OCI-LY7 (cell line): ENCODE results near the gene MRI1. TPM values are rescaled to one million over a fixed set of nuclear protein-coding genes. Genes with fewer than 3 reads are reported as not detected.
"Not testable (repeated sequence)": the region's sequence is repeated elsewhere in the genome, so short reads cannot be mapped to it uniquely, and the experiment has no call there.

Experiments used
- BruUV-seq: library from RNA; stranded (reverse); fragments of 400-500 nt; replicated peaks from 2 replicates; lab custom pipeline; 2021; lab: Mats Ljungman, UMichigan
- CTCF ChIA-PET: fragments of 300-600 bp; sonication (Branson Sonifier 250); formaldehyde crosslinking; loops from one replicate; lab custom pipeline; 2022; ENCODE audit warnings: antibody characterized with exemption; ENCODE audit not compliant: unreplicated experiment; lab: Charles Lee
- POLR2A ChIA-PET: fragments of 300-600 bp; sonication (Branson Sonifier 250); formaldehyde crosslinking; loops from one replicate; lab custom pipeline; 2022; ENCODE audit warnings: antibody characterized with exemption; lab: Charles Lee
- DNase-seq: peaks from one replicate; pipeline ENCODE4 v3.0.0-alpha.2; 2015; ENCODE audit warnings: low spot score
- H2AFZ ChIP-seq: fragments of 200-600 bp; sonication (generic), shearing (Covaris generic); 2 replicates; pipeline ENCODE4 v1.6.1; 2014; ENCODE audit warnings: mild to moderate bottlenecking, antibody characterized with exemption, low read length, moderate library complexity
- H3K27ac ChIP-seq: fragments of 200-600 bp; sonication (generic); 2 replicates; pipeline ENCODE4 v1.5.1; 2014; ENCODE audit warnings: mixed run types, low read depth, mild to moderate bottlenecking, moderate library complexity, low read length, inconsistent platforms; ENCODE audit not compliant: poor library complexity, severe bottlenecking
- H3K36me3 ChIP-seq: fragments of 200-600 bp; sonication (generic); 2 replicates; pipeline ENCODE4 v1.6.1; 2014; ENCODE audit warnings: mild to moderate bottlenecking, antibody characterized with exemption, low read length, moderate library complexity, mixed read lengths; ENCODE audit not compliant: insufficient read depth
- H3K4me1 ChIP-seq: fragments of 200-600 bp; sonication (generic); 2 replicates; pipeline ENCODE4 v1.5.1; 2014; ENCODE audit warnings: mild to moderate bottlenecking, low read length; ENCODE audit not compliant: insufficient read depth, poor library complexity, severe bottlenecking
- H3K4me2 ChIP-seq: fragments of 200-600 bp; sonication (generic); 2 replicates; pipeline ENCODE4 v1.6.1; 2014; ENCODE audit warnings: mild to moderate bottlenecking, low read length
- H3K4me3 ChIP-seq: fragments of 200-600 bp; sonication (generic); 2 replicates; pipeline ENCODE4 v1.5.1; 2014; ENCODE audit warnings: mild to moderate bottlenecking, low read depth, low read length; ENCODE audit not compliant: poor library complexity, severe bottlenecking
- H3K79me2 ChIP-seq: fragments of 200-600 bp; sonication (generic); 2 replicates; pipeline ENCODE4 v1.6.1; 2016; ENCODE audit warnings: low read depth, mild to moderate bottlenecking, low read length, moderate library complexity, mixed read lengths; ENCODE audit not compliant: insufficient read depth
- H3K9me2 ChIP-seq: fragments of 200-600 bp; sonication (generic); 2 replicates; pipeline ENCODE4 v1.6.1; 2016; ENCODE audit warnings: mild to moderate bottlenecking, low read length, mixed read lengths; ENCODE audit not compliant: insufficient read depth
- H3K9me3 ChIP-seq: fragments of 200-600 bp; sonication (generic); 2 replicates; pipeline ENCODE4 v1.6.1; 2014; ENCODE audit warnings: mild to moderate bottlenecking, mixed run types, low read length, mixed read lengths
- H4K20me1 ChIP-seq: fragments of 200-600 bp; sonication (generic); 2 replicates; pipeline ENCODE4 v1.6.1; 2014; ENCODE audit warnings: mild to moderate bottlenecking, antibody characterized with exemption, low read length, moderate library complexity, mixed read lengths; ENCODE audit not compliant: insufficient read depth
- EZH2phosphoT487 ChIP-seq: fragments of 200-600 bp; sonication (generic); IDR thresholded peaks from 2 replicates; pipeline ENCODE4 v1.6.1; 2018; ENCODE audit warnings: low read depth, borderline replicate concordance, mild to moderate bottlenecking, mixed run types, antibody characterized with exemption, low read length, moderate library complexity, mixed read lengths
- intact Hi-C: fragments of 100-400 bp; cut with micrococcal nuclease; formaldehyde crosslinking; loops from one replicate; pipeline ENCODE4 v1.10.0; 2022; ENCODE audit not compliant: unreplicated experiment
- total RNA-seq, 2 experiments: library from RNA; depleted of rRNA in 1 of 2; stranded (reverse); fragments of >200 nt in 1 of 2; shearing (Covaris generic) in 1 of 2; gene quantifications; 2 replicates each; pipeline ENCODE4 v1.2.3, GENCODE V29; 2014 to 2022
- TF ChIP-seq, protein P1 (sequence below): fragments of 200-600 bp; sonication (generic); conservative IDR thresholded peaks from 2 replicates; pipeline ENCODE4 v1.5.1; 2014; ENCODE audit warnings: mild to moderate bottlenecking, antibody characterized with exemption, low read length, moderate library complexity, mixed read lengths

Gene MRI1
- total RNA-seq, 2 experiments from 2014 or later = 23.4 to 27.3 TPM

DNA sequence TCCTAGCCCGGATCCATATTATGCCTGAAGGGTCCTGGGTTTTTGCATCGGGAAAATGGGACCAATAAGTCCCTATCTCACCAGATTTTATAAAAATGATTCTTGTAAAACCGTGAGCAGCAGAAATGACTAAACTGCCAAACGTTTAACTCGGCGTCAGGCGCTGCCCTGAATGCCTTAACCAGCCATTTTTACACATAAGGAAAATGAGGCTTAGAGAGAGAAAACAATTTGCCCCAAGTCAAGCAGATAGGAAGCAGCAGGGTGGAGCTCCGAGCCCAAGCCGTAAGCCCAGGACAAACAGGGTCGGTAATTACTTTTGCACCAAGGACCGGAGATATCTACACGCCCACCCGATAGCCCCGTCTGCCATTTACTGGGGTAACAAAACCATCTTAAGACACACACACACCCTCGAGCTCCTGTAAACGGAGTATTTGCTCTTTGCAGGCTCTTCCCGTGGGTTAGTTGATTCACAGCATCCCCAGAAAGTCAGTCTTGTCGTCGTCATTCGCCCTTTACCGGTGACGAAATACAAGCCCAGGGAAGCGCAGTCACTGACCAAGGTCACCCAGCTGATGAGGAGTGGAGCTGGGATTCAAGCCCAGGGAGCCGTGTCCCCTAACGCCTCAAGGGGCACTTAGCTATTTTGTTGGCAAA, 16.0 kb upstream of the MRI1 start:
- DNase-seq = peak; percentile 21
- POLR2A ChIA-PET = interaction anchor here (0.6 to 2.2 kb wide), 9 partner anchors 10 to 330 kb away, joined by 3 to 10 read pairs (median 4); partner anchors contain the start of gene C19orf53

DNA sequence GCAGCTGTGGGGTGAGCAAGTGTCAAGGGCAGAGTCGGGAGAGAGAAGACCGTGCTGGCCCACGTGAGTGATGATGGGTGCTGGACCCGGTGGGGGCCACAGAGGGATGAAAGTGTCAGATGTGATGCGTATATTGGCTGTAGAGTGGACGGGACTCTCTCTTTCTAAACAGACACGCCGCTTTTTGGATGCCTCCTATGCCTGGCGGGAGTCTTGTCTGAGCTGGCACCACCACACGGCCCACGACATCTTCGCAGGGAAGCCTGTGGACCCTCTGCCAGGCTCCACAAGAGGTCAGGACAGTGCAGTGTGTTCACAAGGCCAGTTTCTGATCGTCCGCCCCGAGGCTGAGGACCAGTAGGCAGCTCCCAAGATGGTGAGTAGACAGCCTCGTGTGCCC, 12.9 kb upstream of the MRI1 start:
- Histone ChIP-seq H3K4me3 (no peak overlapping the region), H3K4me1 (peaks cover 10% of the 10 kb centered on the region), H3K9me3 (peaks cover 10% of the 10 kb centered on the region; the same call in 1 of the 2 replicates), H3K79me2 (peaks cover 17% of the 10 kb centered on the region; the same call in 1 of the 2 replicates), H3K36me3 (peaks cover 46% of the 10 kb centered on the region), H3K27ac (no peak overlapping the region), H2AFZ (no peak overlapping the region), H4K20me1 (no peaks in the 10 kb centered on the region), H3K4me2 (no peak overlapping the region), H3K9me2 (no peaks in the 10 kb centered on the region)
- ChIA-PET CTCF (no interaction called here), POLR2A (no interaction called here)
- intact Hi-C loops = no loop called here
- no TSS peak for BruUV-seq
- TF ChIP-seq, protein P1, sequence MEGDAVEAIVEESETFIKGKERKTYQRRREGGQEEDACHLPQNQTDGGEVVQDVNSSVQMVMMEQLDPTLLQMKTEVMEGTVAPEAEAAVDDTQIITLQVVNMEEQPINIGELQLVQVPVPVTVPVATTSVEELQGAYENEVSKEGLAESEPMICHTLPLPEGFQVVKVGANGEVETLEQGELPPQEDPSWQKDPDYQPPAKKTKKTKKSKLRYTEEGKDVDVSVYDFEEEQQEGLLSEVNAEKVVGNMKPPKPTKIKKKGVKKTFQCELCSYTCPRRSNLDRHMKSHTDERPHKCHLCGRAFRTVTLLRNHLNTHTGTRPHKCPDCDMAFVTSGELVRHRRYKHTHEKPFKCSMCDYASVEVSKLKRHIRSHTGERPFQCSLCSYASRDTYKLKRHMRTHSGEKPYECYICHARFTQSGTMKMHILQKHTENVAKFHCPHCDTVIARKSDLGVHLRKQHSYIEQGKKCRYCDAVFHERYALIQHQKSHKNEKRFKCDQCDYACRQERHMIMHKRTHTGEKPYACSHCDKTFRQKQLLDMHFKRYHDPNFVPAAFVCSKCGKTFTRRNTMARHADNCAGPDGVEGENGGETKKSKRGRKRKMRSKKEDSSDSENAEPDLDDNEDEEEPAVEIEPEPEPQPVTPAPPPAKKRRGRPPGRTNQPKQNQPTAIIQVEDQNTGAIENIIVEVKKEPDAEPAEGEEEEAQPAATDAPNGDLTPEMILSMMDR = no peak
- TF ChIP-seq EZH2phosphoT487 = no peak
- DNase-seq = no peak

More for the DNA sequence above, 16.0 kb upstream of the MRI1 start:
- intact Hi-C loops = no loop called here
- TF ChIP-seq EZH2phosphoT487 = no peak
- TF ChIP-seq, protein P1 = no peak
- peak overlapping the region; percentile 64 for H2AFZ ChIP-seq
- H3K27ac ChIP-seq = peak overlapping the region; percentile 29
- peaks cover 17% of the 10 kb centered on the region; the same call in 1 of the 2 replicates for H3K79me2 ChIP-seq
- H3K9me2 ChIP-seq = no peaks in the 10 kb centered on the region
- CTCF ChIA-PET = interaction anchor here (0.6 kb wide), 2 partner anchors 17 to 23 kb away, joined by 3 read pairs; no protein-coding TSS in a partner anchor
- peak overlapping the region; percentile 94 for H3K4me2 ChIP-seq
- H4K20me1 ChIP-seq = no peaks in the 10 kb centered on the region
- H3K4me1 ChIP-seq = peaks cover 10% of the 10 kb centered on the region
- H3K36me3 ChIP-seq = peaks cover 23% of the 10 kb centered on the region; the same call in 1 of the 2 replicates
- BruUV-seq = TSS peak; percentile 94
- H3K4me3 ChIP-seq = peak overlapping the region; percentile 88
- H3K9me3 ChIP-seq = peaks cover 12% of the 10 kb centered on the region; the same call in 1 of the 2 replicates

DNA sequence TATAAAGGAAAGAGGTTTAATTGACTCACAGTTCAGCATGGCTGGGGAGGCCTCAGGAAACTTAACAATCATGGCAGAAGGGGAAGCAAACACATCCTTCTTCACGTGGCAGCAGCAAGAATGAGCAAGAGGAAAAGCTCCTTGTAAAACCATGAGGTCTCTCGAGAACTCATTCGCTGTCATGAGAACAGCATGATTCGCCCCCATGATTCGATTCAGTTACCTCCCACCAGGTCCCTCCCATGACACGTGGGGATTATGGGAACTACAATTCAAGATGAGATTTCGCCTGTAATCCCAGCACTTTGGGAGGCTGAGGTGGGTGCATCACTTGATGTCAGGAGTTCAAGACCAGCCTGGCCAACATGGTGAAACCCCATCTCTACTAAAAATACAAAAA, 10.7 kb upstream of the MRI1 start:
- H3K79me2 ChIP-seq, CTCF ChIA-PET, H2AFZ ChIP-seq, H3K4me1 ChIP-seq, BruUV-seq, DNase-seq, H3K9me2 ChIP-seq, H3K27ac ChIP-seq, H4K20me1 ChIP-seq, H3K4me2 ChIP-seq, intact Hi-C loops, H3K4me3 ChIP-seq, H3K9me3 ChIP-seq: not testable (repeated sequence)
- H3K36me3 ChIP-seq = peaks cover 68% of the 10 kb centered on the region
- POLR2A ChIA-PET = interaction anchor here (0.7 to 0.9 kb wide), 2 partner anchors 9 to 16 kb away, joined by 3 read pairs; no protein-coding TSS in a partner anchor
